GM19023 (cell line): ENCODE results near the gene KAZN.

Experiments used
- ATAC-seq: cut with Tn5 transposase; IDR thresholded peaks from one replicate; pipeline ENCODE4 v1.9.1; 2021; ENCODE audit warnings: mild to moderate bottlenecking, moderate library complexity; ENCODE audit not compliant: unreplicated experiment

The KAZN gene

GRCh38 chr1:14875524-14876509, 277.3 kb downstream of the KAZN start:
- no peak for ATAC-seq

- no peak for ATAC-seq
Observed at GRCh38 chr1:14876747-14877146, 278.3 kb downstream of the KAZN start.

DNA sequence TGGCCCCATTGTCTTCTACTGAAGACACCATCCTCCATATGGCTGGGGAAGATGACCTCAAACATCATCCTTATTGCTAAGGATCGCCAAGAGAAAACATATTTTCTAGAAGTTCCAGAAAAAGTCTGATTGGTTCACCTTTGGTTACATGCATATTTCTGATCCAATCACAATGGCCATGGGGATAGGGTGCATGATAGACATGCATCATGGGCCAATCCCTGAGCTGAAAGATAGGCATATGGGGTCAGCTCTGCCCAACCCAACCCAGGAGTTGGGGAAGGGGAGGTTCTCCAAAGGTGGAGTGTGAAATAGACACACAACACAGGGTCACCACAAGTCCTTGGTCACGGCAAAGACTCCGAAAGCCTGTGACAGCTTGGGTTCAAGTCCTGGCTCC, 278.7 kb downstream of the KAZN start:
- no peak for ATAC-seq

DNA sequence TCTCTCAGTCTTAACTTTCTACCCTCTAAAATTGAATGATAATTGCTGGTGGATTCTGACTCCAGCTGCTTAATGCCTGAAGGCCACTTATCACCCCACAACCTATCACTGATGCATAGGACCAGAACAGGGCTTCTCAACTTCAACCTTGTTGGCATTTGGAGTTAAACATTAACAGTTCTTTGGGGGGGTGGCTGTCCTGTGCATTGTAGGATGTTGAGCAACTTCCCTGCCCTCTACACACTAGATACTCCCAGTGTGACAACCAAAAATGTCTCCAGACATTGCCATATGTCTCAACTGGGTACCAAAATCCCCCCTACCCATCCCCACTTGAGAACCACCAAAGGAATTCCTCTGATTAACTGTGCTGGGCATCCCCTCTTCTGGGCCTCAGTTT, 279.6 kb downstream of the KAZN start:
- no peak for ATAC-seq

GRCh38 chr1:14878951-14879350, 280.5 kb downstream of the KAZN start:
- ATAC-seq = no peak

DNA sequence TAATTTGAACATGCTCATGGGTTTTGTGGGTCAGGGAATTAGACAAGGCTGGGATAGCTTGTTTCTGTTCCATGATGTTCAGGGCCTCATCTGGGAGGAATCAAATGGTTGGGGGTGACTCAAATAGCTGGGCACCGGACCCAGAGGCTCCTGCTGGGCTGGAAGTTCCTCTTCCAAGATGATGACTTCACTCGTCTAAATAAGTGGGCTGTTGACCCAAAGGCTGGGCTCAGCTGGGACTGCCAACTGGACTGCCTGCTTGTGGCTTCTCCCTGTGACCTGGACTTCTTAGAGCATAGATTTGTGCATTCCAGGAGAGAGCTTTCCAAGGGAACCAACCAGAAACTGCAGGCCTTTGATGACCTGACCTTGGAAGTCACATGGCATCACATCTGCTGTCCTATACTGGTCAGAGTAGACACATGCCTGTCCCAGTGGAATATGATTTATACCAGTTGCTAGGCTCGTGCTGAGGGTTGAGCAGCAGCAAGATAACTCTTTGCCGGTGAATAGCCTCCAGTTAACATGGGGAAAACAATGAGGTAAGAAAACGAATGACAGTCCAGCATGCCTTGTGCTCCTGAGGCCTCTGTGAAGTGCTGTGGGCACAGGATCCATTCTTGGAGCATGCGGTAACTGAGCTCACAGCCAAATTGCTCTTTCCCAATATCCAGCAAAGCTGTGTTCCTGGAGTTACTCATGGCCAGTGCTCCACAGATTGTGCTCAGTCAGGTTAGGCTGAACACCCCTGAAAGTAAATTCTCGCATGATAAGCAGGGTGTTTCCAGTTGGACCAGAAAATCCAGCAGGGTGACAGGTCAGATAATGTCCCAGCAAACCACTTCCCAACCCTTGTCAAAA, 282.2 kb downstream of the KAZN start:
- no peak for ATAC-seq

- no peak for ATAC-seq
Observed at GRCh38 chr1:14881775-14882672, 283.5 kb downstream of the KAZN start.

GRCh38 chr1:14884614-14885175, 286.2 kb downstream of the KAZN start:
- ATAC-seq = no peak

DNA sequence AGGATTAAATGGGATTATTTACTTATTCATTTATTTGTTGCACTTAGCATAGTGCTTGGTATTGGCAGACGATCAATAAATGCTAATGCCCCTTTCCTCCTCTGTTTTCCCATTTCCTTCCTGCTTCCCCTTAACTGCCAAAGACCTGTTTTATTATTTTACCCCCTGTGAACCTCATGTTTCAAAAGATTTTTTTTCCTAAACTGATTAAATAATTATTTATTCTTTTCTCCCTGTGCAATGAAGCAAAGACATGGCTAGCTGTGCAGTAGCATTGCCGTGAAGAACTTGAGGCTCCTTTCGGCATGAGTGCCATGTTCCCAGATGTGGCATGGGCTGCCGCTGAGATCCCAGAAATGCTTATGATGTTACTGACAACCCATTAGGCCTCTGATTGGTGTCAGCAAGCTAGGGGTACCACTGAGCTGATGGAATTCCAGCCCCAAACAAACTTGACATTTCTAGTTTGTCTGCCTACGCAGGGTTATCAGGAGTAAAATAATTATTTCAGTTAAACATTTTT, 288.6 kb downstream of the KAZN start:
- no peak for ATAC-seq

DNA sequence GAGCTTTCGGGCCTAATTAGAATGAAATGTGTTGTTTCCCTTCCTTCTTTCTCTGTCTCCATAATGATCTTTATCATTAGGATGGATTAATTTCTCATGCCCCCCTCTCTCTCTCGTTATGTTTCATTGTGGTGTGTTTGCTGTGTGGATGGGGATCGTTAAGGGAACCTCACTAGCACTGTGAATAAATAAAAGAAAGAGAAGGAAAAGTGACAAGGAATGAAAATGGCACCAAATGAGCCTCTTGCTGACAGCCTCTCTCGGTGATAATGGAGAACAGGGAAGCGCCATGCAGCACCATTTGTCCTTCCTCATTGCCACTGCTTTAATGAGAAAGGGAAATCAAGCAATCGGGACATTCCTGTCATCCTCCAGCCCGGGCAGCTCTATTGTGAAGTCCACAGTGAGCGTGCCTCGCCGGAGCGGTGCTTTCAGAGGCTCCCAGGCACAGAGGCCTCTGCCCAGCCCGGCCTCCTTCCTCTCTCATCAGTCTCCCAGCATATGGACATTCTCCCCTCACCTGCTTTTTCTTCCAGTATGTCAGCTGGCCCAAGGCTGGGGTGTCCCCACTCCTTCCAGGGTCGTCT, 289.4 kb downstream of the KAZN start:
- no peak for ATAC-seq

- no peak for ATAC-seq
Observed at GRCh38 chr1:14888374-14888773, 289.9 kb downstream of the KAZN start.

- no peak for ATAC-seq
Observed at GRCh38 chr1:14889825-14890440, 291.4 kb downstream of the KAZN start.

- no peak for ATAC-seq
Observed at GRCh38 chr1:14891991-14892390, 293.5 kb downstream of the KAZN start.

GRCh38 chr1:14894811-14895560, 296.5 kb downstream of the KAZN start:
- ATAC-seq = no peak

- no peak for ATAC-seq
Observed at GRCh38 chr1:14895727-14896126, 297.2 kb downstream of the KAZN start.

DNA sequence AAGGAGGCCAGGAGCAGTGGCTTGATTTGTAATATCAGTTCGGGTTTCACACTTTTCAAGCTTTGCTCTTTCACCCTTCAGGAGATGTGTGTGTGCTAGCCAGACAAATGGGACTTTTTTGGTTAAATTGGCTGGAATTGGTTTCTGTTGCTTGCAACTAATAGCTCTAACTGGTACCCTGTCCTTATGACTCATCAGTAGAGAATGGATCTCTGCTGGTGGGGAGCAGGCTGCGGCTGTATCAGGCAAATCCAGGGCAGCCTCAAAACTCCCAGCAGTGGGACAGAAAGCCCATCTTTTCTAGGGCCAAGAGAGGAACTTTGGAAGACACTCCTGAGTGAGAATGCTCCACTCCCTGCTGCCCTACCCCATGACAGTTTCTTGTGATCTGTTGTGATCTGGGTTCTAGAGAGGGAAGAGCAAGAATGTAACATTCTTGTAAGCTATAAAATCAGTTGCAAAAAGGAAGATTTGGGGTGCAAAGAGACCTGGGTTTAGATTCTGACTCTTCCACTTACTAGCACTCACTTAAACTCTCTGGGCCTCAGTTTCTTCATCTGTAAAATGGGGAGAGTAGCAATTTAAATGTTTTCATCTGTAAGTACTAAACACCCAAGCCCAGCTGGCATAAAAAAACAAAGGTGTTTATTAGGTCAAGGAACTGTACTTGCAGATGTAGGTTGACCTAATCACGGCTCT, 298.0 kb downstream of the KAZN start:
- ATAC-seq = no peak

- ATAC-seq = no peak
Observed at GRCh38 chr1:14897080-14897449, 298.6 kb downstream of the KAZN start.

DNA sequence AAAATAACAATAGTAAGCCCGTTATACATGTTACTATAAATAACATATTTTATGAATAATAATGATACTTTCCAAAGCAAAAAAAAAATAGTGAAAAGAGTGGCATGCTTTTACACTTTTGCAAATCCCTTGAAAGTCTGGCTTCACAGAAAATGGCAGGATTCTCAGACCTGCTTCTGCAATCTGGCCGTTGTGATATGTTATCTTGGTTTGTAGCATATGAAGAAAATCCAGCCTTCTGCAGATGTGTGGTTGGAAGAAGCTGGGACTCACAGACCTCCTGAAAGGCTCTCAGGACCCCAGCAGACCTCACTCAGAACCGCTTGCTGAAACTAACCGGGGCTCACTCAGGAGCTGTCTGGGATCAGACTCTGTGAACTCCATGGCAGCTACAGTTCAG, 299.1 kb downstream of the KAZN start:
- ATAC-seq = no peak
